Measurements from ENCODE around the gene DNAH6.

DNA sequence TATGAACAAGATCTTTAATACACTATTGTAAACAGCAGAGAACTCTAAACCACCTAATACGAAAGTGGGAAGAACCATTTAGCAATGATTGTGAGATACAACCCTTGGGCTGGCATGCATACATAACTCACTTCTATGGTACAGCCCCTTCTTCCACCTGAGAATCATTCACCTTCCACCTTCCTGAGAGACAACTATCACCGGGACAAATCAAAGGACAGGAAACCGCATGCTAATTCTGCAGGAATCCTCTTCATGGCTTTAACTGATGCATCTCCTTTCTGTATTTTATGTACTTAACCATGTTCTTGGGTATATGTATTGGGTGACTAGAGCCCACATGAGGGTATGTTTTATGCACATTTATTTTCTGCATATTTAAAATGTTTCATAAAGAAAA, 241.3 kb downstream of the DNAH6 start:
- no peak for TF ChIP-seq POLR2A (IDR thresholded peaks at IDR 0.05)
- TF ChIP-seq, protein P1, sequence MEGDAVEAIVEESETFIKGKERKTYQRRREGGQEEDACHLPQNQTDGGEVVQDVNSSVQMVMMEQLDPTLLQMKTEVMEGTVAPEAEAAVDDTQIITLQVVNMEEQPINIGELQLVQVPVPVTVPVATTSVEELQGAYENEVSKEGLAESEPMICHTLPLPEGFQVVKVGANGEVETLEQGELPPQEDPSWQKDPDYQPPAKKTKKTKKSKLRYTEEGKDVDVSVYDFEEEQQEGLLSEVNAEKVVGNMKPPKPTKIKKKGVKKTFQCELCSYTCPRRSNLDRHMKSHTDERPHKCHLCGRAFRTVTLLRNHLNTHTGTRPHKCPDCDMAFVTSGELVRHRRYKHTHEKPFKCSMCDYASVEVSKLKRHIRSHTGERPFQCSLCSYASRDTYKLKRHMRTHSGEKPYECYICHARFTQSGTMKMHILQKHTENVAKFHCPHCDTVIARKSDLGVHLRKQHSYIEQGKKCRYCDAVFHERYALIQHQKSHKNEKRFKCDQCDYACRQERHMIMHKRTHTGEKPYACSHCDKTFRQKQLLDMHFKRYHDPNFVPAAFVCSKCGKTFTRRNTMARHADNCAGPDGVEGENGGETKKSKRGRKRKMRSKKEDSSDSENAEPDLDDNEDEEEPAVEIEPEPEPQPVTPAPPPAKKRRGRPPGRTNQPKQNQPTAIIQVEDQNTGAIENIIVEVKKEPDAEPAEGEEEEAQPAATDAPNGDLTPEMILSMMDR (IDR thresholded peaks at IDR 0.05): no peak

All from esophagus squamous epithelium (tissue), 4 donors.